Lower leg skin (tissue), 3 donors: Measurements from ENCODE around the gene ATP8B4.

Experiments used
- POLR2A ChIP-seq, 2 donors: fragments of 450-650 bp; IDR thresholded peaks; one replicate each; pipeline ENCODE4 v1.6.1; 2016 to 2017; ENCODE audit warnings: antibody characterized with exemption in 2 of 2, mild to moderate bottlenecking in 1 of 2, moderate library complexity in 1 of 2
- TF ChIP-seq, protein P1 (sequence below), 3 donors: fragments of 450-650 bp; IDR thresholded peaks; one replicate each; pipeline ENCODE4 v1.5.1; 2016; ENCODE audit warnings: antibody characterized with exemption in 3 of 3, mild to moderate bottlenecking in 3 of 3, moderate library complexity in 2 of 3

- TF ChIP-seq, protein P1, sequence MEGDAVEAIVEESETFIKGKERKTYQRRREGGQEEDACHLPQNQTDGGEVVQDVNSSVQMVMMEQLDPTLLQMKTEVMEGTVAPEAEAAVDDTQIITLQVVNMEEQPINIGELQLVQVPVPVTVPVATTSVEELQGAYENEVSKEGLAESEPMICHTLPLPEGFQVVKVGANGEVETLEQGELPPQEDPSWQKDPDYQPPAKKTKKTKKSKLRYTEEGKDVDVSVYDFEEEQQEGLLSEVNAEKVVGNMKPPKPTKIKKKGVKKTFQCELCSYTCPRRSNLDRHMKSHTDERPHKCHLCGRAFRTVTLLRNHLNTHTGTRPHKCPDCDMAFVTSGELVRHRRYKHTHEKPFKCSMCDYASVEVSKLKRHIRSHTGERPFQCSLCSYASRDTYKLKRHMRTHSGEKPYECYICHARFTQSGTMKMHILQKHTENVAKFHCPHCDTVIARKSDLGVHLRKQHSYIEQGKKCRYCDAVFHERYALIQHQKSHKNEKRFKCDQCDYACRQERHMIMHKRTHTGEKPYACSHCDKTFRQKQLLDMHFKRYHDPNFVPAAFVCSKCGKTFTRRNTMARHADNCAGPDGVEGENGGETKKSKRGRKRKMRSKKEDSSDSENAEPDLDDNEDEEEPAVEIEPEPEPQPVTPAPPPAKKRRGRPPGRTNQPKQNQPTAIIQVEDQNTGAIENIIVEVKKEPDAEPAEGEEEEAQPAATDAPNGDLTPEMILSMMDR (IDR thresholded peaks at IDR 0.05), result no peak
- no peak for TF ChIP-seq POLR2A (IDR thresholded peaks at IDR 0.05)
These were observed 5.9 kb downstream of the ATP8B4 start for GRCh38 chr15:50113187-50113505.
